ENCODE measurements around the gene NUP188. TPM values are rescaled to one million over a fixed set of nuclear protein-coding genes. Genes with fewer than 3 reads are reported as not detected.
A peak's percentile ranks its signal among the peaks of the same experiment; 100 is the strongest.
"Not testable (repeated sequence)": the region's sequence is repeated elsewhere in the genome, so short reads cannot be mapped to it uniquely, and the experiment has no call there.

NUP188 gene
- total RNA-seq, 1 donor from 2014 or later, result 162 TPM

DNA sequence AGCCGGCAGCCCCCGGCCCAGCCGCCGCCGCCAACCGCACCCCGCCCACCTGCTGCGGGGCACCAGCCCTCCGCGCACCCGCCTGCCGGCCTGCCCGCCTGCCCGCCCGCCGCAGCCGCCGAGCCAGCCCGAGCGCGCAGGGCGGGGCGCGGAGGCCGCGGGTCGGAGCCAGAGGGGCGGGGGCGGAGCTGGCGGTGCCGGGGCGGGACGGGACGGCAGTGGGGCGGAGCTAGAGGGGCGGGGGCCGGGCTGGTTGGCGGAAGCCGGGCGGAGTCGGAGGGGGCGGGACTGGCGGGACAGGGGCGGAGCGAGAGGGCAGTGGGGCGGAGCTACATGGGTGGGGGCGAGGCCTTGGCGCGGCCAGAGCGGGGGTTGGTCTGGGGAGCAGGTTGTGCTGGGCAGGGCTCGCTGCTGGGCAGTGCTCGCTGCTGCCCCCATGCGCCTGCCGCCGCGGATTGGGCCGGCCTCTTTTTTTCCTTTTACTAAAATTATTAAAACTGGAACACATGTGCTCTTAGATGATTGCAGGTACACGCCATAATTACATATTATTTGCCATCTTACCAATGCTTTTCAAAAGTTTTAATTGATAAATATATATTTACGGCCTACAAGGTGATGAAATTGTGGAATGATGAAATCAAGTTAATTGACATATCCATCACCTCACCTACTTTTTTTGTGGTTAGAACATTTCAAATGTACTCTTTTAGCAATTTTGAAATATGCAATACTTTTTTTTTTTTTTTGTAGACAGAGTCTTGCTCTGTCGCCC is 80.9 kb downstream of the NUP188 start, which contains the start of gene SH3GLB2:
SH3GLB2 (minus strand) TSS at position 140 of the 775 bp plus-strand sequence. CDS start 177 bp downstream, outside the sequence.
- intact Hi-C loops (cut with micrococcal nuclease), result loop anchor here (1.0 to 5.0 kb wide), 6 partner anchors 8 to 571 kb away; partner anchors contain the start of genes CRAT, DOLK, DOLPP1 and LRRC8A
- no peaks in the 10 kb centered on the region for H3K36me3 Mint-ChIP-seq (ENCODE audit: low read depth)
- peak within 1 kb of the TSS; percentile 85 for H3K4me3 Mint-ChIP-seq

GRCh38 chr9:129030191-129030590 is 82.7 kb downstream of the NUP188 start:
- Mint-ChIP-seq H3K36me3 (ENCODE audit: low read depth) (no peaks in the 10 kb centered on the region), H3K27me3 (no peaks in the 10 kb centered on the region), H3K27ac (peak overlapping the region; percentile 0), H3K9me3 (no peaks in the 10 kb centered on the region), H3K4me1 (peaks cover 17% of the 10 kb centered on the region), H3K4me3 (no peak overlapping the region)
- DNase-seq, result peak; percentile 53
- intact Hi-C loops (cut with micrococcal nuclease), result no loop called here

More for the DNA sequence above, 80.9 kb downstream of the NUP188 start, which contains the start of gene SH3GLB2:
- peak; percentile 96 for DNase-seq
- Mint-ChIP-seq H3K27ac (peak within 1 kb of the TSS; percentile 77), H3K4me1 (peaks cover 17% of the 10 kb centered on the region), H3K27me3 (no peaks in the 10 kb centered on the region), H3K9me3 (no peaks in the 10 kb centered on the region)

GRCh38 chr9:129031514-129031913 is 84.0 kb downstream of the NUP188 start:
- Mint-ChIP-seq H3K9me3 (no peaks in the 10 kb centered on the region), H3K27me3 (peaks cover 2% of the 10 kb centered on the region), H3K36me3 (ENCODE audit: low read depth) (no peaks in the 10 kb centered on the region), H3K4me1 (peaks cover 17% of the 10 kb centered on the region), H3K27ac (no peak overlapping the region), H3K4me3 (no peak overlapping the region)
- DNase-seq, result no peak
- intact Hi-C loops (cut with micrococcal nuclease), result no loop called here

- Mint-ChIP-seq H3K4me3 (no peak overlapping the region), H3K9me3 (no peaks in the 10 kb centered on the region), H3K27ac (no peak overlapping the region), H3K4me1 (peaks cover 18% of the 10 kb centered on the region), H3K27me3 (peaks cover 2% of the 10 kb centered on the region), H3K36me3 (ENCODE audit: low read depth) (no peaks in the 10 kb centered on the region)
- intact Hi-C loops (cut with micrococcal nuclease), result no loop called here
- no peak for DNase-seq
Observed at GRCh38 chr9:129032541-129033159, 85.2 kb downstream of the NUP188 start.

DNA sequence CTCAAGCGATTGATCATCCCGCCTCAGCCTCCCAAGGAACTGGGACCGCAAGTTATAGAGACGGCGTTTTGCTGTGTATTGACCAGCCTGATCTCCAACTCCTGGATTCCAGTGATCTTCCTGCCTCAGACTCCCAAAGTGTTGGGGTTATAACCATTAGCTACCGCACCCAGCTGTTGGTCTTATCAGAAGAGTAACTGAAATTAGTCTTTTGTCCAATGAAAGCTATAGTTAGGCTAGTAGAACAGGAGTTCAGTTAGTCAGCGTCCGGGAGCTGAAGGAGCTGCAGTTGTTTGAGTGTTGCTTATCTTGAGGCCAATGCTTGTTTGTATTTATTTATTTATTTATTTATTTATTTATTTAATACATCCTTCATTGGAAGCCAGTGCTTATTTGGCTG is 85.7 kb downstream of the NUP188 start:
- intact Hi-C loops (cut with micrococcal nuclease), result no loop called here
- Mint-ChIP-seq H3K9me3 (no peaks in the 10 kb centered on the region), H3K27ac (no peak overlapping the region), H3K4me3 (no peak overlapping the region), H3K27me3 (peaks cover 2% of the 10 kb centered on the region), H3K4me1 (peaks cover 23% of the 10 kb centered on the region), H3K36me3 (ENCODE audit: low read depth) (no peaks in the 10 kb centered on the region)
- DNase-seq, result no peak

DNA sequence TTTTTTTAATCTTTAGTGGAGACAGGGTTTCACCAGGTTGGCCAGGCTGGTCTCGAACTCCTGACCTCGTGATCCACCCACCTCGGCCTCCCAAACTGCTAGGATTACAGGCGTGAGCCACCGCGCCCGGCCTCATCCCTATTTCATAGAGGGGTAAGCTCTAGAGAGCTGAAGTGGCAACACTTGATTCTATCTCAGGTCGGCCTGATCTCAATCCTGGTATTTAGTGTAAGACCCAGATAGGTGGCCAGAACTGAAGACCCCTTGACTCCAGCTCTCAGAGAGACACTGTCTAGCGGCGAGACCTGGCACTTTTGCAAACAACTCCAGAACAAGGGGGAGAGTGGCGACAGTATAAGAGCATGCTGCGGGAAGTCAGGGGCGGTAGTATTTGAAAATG is 88.3 kb downstream of the NUP188 start:
- H3K4me1 Mint-ChIP-seq, result peaks cover 26% of the 10 kb centered on the region
- peak overlapping the region; percentile 98 for H3K4me3 Mint-ChIP-seq
- H3K36me3 Mint-ChIP-seq (ENCODE audit: low read depth); H3K27me3 Mint-ChIP-seq; H3K9me3 Mint-ChIP-seq; DNase-seq: not testable (repeated sequence)
- intact Hi-C loops (cut with micrococcal nuclease), result loop anchor here (1.0 kb wide), 3 partner anchors 8 to 312 kb away; partner anchors contain the start of genes DOLPP1, SH3GLB2 and ZDHHC12
- peak overlapping the region; percentile 84 for H3K27ac Mint-ChIP-seq

DNA sequence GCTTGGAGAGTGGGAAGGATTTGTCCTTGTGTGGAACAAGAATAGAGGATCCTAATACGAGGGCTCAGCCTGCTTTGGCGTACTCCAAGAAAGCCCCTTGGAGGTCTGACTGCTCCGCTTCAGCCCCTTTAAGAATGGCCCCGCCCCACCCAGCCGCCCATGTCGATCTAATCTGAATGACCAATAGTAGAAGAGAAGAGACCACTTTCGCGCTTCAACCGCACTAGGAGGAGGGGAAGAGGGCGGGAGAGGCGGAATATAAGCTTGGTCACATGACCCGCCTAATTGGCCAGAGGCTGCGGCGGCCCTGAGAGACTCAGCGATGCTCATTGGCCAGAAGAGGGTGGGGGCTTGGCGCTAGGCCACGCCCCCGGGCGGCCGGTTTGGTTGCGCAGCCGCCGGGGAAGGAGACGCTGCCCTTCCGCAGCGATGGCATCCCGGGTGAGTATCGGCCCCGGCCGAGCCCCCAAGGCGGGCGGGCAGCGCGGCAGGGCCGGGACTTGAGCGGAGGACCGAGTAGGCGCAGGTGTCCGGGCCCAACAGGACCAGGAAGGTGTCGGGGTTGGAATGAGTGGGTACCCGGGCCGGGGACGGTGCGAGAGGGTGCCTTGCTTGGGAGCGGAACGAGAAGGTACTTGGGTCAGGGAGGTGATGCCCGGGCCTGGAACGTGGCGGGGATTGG is 88.9 kb downstream of the NUP188 start, which contains the start of gene MIGA2:
MIGA2 (plus strand) TSS at position 386 of the 682 bp plus-strand sequence. CDS start 3,969 bp downstream, outside the sequence.
- DNase-seq, result peak; percentile 98
- Mint-ChIP-seq H3K4me1 (peaks cover 26% of the 10 kb centered on the region), H3K27me3 (peaks cover 2% of the 10 kb centered on the region), H3K4me3 (peak within 1 kb of the TSS; percentile 98), H3K27ac (peak within 1 kb of the TSS; percentile 84), H3K36me3 (ENCODE audit: low read depth) (no peaks in the 10 kb centered on the region), H3K9me3 (no peaks in the 10 kb centered on the region)
- intact Hi-C loops (cut with micrococcal nuclease), result loop anchor here (1.0 kb wide), 3 partner anchors 8 to 312 kb away; partner anchors contain the start of genes DOLPP1, SH3GLB2 and ZDHHC12

GRCh38 chr9:129036923-129037766 is 89.6 kb downstream of the NUP188 start:
- H3K9me3 Mint-ChIP-seq, result no peaks in the 10 kb centered on the region
- peaks cover 26% of the 10 kb centered on the region for H3K4me1 Mint-ChIP-seq
- H3K27me3 Mint-ChIP-seq, result peaks cover 2% of the 10 kb centered on the region
- H3K4me3 Mint-ChIP-seq, result peak overlapping the region; percentile 98
- intact Hi-C loops (cut with micrococcal nuclease), result loop anchor here (1.0 kb wide), 3 partner anchors 9 to 313 kb away; partner anchors contain the start of genes DOLPP1, SH3GLB2 and ZDHHC12
- H3K27ac Mint-ChIP-seq, result peak overlapping the region; percentile 84
- DNase-seq, result peak; percentile 66
- H3K36me3 Mint-ChIP-seq (ENCODE audit: low read depth), result peaks cover 5% of the 10 kb centered on the region

- Mint-ChIP-seq H3K4me1 (peaks cover 26% of the 10 kb centered on the region), H3K36me3 (ENCODE audit: low read depth) (peaks cover 11% of the 10 kb centered on the region), H3K9me3 (no peaks in the 10 kb centered on the region), H3K4me3 (peak overlapping the region; percentile 98), H3K27ac (no peak overlapping the region), H3K27me3 (peaks cover 2% of the 10 kb centered on the region)
- intact Hi-C loops (cut with micrococcal nuclease), result no loop called here
- no peak for DNase-seq
Observed at GRCh38 chr9:129037767-129038098, 90.2 kb downstream of the NUP188 start.

GRCh38 chr9:129038109-129038852 is 90.8 kb downstream of the NUP188 start:
- DNase-seq, result no peak
- Mint-ChIP-seq H3K27me3 (peaks cover 2% of the 10 kb centered on the region), H3K4me3 (peak overlapping the region; percentile 98), H3K9me3 (no peaks in the 10 kb centered on the region), H3K36me3 (ENCODE audit: low read depth) (peaks cover 11% of the 10 kb centered on the region), H3K27ac (no peak overlapping the region), H3K4me1 (peaks cover 26% of the 10 kb centered on the region)
- intact Hi-C loops (cut with micrococcal nuclease), result no loop called here

- Mint-ChIP-seq H3K4me3 (no peak overlapping the region), H3K27ac (no peak overlapping the region), H3K36me3 (ENCODE audit: low read depth) (peaks cover 15% of the 10 kb centered on the region), H3K27me3 (peaks cover 2% of the 10 kb centered on the region), H3K4me1 (peaks cover 26% of the 10 kb centered on the region), H3K9me3 (no peaks in the 10 kb centered on the region)
- intact Hi-C loops (cut with micrococcal nuclease), result no loop called here
- no peak for DNase-seq
Observed at GRCh38 chr9:129040113-129040643, 92.7 kb downstream of the NUP188 start.

DNA sequence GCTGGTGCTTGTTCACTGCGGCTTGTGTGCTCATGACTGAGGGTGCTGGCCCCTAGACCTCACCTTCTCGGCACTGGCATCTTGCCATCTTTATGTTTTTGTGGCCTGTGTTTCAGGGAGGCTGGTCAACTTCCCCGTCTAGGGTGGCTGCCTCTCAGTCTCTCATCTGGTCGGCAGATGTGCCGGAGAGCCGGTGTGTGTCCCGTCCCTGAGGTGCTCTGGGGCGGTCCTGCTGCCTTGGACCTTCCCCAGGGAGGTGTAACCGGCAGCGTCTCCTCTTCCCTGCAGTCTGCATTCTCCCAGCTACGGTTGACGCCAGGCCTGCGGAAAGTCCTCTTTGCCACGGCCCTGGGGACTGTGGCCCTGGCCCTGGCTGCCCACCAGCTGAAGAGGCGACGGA is 94.5 kb downstream of the NUP188 start:
- H3K4me3 Mint-ChIP-seq, result no peak overlapping the region
- H3K4me1 Mint-ChIP-seq, result peaks cover 15% of the 10 kb centered on the region
- DNase-seq, result no peak
- H3K27me3 Mint-ChIP-seq, result no peaks in the 10 kb centered on the region
- no peak overlapping the region for H3K27ac Mint-ChIP-seq
- no peaks in the 10 kb centered on the region for H3K9me3 Mint-ChIP-seq
- H3K36me3 Mint-ChIP-seq (ENCODE audit: low read depth), result peaks cover 16% of the 10 kb centered on the region
- intact Hi-C loops (cut with micrococcal nuclease), result no loop called here
